Measurements from ENCODE around the gene SNTG2.
A peak's percentile ranks its signal among the peaks of the same experiment; 100 is the strongest.

The SNTG2 gene

DNA sequence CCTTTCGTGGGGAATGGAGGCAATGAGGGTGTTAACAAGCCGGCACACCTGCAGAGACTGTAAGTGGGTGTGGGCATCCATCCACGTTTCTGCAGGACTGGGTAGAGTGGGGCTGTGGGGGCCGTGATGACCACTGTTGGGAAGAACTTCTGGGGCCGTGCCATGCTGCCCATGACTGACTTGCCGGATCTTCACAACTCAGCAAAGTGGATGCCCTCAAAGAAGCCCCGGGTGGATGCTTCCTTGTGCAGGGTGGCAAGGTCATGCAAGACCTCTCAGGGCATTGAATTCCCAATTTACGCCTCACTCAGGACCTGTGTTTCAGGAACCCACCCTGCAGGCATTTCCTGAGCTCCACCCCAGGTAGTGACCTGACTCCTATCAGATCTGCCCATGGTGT lies 319.2 kb downstream of the SNTG2 start:
- no peak for DNase-seq

DNA sequence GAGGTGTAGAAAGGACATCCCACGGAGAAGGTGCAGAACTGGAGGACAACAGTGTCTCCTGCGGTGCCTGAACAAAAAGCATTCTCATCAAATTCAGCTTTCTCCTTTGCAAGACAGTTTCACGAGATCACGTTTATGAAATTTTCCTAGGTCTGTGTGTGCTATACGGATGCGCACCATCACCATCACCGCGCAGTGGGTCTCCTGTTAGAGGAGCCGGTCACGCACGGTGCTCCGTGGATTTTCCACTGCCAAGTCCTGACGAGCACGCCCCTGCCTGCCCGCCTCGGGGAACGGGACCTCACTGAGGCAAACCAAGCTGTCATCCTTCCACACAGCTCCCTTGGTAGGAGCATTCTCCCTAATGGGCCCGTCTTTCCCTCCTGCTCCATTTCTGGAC lies 322.2 kb downstream of the SNTG2 start:
- DNase-seq: no peak

DNA sequence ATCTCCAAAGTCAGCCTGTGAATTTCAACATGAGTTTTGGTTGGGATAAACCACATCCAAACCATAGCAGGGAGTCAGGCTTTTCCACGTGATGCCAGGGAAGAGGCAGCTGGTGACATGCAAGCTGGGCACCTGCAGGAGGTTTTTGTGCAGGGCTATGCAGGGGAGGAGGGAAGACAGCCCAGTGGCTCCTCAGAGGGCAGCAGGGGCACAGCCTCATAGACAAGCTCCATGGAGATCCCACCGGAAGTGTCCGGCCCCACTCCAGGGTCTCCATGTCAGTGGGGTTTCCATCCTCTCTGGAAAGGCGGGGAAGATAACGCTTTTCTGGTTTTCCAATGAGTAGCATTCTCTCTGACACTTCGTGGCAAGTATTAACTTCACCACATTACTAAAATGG lies 327.0 kb downstream of the SNTG2 start:
- no peak for DNase-seq

DNA sequence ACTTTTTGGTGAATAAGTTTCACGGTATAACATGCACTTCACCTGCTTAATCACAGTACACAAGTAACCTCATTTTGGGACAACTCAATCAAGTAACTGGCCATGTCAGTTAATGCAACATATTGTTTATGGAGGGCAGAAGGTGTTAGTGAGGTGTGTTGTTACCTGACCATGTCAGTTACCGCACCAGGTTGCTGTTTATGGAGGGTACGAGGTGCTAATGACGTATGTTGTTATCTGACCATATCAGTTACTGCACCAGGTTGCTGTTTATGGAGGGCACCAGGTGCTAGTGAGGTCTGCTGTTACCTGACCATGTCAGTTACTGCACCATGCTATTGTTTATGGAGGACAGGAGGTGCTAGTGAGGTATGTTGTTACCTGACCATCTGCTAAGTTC lies 327.5 kb downstream of the SNTG2 start:
- DNase-seq: no peak

DNA sequence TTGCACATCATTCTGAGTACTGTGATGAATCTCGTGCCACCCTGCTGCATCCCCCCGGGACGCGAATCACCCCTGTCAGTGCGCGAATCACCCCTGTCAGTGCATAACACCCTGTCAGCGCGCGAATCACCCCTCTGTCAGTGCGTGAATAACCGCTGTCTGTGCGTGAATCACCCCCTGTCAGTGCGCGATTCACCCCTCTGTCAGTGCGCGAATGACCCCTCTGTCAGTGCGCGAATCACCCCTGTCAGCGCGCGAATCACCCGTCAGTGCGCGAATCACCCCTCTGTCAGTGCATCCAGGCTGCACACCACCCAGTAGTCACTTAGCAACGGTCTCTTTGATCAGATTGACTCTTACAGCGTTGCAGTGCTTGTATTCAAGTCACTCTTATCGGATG lies 328.2 kb downstream of the SNTG2 start:
- DNase-seq: no peak

DNA sequence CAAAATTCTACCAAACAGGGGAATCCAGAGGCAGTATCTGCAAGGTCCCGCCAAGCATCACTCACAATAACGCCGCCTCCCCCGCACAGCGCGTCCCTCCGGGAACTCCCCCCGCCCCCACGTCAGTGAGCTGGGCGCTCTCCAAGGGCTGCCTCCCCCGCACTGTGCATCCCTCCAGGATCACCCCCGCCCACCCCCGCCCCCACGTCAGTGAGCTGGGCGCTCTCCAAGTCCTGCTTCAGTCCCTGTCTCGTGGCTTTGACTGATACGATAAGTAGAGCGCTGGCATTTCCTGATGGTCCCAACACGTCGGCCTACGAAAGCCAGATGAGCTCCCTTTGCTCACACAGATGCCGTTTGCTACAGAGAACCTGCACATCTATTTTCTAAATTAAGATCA lies 331.9 kb downstream of the SNTG2 start:
- DNase-seq: peak in 4 of 56 donors; percentile 17 to 29 (median 21)

DNA sequence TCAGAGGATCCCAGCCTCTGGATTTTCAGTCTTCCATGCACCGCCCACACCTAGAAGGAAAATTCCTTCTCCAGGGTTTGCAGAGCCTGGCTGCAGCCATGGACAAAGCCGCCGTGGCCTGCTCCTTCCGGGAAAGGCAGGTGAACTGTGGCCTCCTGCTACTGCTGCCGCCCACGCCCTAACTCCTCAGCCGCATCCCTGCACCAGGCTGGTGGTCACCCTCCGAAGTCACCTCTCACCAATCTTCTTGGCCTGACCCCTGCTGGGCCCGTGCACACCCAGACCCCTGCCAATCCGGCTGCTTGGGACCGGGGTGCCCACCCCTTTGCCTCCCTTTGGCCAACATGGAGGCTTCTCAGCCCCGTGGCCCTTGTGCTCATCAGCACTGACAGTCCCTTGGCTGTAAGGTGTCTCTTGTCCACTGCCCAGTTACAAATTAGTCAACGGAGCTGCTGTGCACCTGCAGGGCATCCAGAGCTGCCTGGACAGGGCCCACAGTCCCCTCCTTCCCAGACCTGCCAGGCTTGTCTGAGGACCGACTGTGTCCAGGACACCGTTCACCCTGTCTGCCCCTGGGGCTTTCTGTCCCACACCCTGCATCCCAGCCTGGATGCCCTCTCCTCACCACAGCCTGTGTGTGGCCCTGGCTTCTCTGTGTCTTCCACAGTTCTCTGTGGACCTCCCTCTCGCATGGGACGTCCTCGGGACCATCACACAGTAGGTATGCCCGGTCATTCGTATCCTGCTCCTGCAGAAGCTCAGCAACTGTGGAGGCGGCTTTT lies 332.6 kb downstream of the SNTG2 start:
- peak in 1 of 56 donors; percentile 21 for DNase-seq

DNA sequence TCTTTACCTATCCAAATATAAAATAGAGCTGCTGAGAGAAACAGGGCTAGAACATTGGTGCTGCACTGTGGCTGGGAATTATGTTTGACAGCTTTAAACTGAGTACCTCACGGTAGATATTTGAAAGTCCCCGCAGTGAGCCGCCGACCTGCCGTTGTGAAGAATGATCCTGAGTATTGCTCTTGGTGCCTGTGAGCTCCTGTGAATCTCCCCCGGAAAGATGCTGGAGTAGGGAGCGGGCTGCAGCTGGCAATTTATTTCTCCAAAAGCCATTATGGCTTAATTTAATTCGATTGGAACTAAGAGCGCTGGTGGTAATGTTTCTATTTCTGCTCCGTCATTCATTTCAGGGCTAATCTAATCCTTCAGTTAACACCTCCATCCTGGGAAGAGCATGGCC lies 333.2 kb downstream of the SNTG2 start:
- no peak for DNase-seq

DNA sequence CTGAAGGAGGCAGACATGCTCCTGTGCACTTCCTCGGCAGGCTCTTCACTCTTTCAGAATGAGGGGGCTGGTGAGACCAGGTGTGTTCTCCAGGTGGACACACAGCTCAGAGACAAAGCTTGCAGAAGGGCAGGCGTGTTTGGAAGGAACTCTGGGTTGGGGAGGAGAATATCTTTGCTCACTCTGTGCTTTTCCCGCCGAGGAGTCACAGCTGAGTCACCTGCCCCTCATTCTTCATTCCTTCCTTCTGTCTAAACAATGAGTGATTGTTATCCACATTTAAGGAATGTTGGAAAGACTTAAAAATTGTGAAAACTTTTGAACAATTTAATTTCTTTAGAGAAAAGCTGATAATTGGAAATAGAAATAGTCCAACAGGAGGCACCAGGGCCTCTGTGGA lies 336.3 kb downstream of the SNTG2 start:
- DNase-seq: no peak

DNA sequence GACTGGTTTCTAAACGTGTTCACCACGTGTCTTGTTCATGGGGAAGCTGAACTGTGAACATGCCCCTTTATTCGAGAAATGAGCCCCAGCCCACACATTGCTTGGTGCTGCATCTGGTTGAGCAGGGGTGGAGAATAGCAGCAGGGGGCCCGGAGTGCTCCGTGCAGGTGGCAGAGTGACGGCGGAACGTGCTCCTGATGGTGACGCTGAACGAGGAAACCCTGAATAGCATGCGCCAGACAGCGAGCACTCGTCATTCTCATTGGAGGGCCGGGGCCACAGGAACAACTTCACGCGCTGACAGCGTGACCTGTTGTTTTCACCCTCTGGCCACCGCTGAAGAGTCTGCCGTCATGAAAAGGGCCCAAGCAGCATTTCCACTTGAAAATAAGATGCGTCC lies 336.8 kb downstream of the SNTG2 start:
- DNase-seq: no peak

DNA sequence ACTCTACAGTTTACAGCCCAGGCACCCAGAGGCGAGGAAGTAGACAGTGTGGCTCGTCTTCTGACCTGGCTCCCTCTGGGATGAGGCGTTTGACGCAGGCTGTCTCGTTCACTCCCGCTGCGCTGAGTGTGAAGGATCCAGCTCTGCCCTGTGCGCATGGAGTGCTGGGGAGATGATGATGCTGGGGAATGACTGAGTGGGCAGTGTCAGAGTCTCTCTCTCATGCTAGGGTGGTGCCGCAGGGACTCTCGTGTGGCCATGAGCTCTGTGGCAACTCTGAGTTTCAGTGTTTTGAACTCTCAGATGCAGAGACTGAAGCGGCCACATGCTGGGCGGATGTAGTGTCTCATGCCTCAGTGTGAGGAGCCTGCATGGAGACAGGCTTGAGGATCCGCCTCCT lies 344.3 kb downstream of the SNTG2 start:
- DNase-seq: no peak

DNA sequence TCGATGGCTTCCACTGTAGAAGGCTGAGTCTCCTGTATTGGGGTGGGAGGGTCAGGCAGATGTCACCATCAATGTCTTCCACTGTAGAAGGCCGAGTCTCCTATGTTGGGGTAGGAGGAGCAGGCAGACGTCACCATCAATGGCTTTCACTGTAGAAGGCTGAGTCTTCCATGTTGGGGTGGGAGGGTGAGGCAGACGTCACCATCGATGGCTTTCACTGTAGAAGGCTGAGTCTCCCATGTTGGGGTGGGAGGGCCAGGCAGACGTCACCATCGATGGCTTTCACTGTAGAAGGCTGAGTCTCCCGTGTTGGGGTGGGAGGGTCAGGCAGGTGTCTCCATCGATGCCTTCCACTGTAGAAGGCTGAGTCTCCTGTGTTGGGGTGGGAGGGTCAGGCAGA lies 345.1 kb downstream of the SNTG2 start:
- DNase-seq: no peak

DNA sequence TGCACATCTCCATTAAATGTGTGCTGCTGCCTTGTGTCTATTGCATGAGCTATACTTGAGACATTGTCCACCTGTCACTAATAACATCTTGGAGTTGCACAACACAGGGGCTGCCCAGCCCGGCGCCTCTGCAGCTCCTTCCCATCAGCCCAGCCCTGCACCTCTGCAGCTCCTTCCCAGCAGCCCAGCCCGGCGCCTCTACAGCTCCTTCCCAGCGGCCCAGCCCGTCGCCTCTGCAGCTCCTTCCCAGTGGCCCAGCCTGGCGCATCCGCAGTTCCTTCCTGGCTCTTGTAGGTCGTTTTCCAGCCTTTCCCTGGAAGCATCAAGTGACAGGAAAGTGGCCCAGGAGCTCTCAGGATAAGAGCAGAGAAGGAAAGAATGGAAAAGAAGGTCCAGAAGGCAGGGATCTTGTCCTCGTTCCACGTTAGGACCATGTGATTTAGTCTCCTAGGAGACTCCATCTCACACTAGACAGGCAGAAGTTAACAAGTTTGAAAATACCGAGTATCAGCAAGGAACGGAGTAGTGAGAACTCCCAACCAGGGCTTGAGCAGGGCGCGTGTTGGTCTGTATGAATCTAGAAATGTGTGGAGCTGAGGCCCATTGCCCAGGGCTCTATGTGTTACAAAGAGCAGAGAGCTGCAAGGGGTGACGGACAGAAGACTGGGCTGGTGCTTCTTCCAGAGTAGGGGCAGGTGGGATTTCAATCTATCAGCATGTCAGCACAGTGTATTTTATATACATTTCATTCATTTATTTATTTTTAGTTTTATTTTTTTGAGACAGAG lies 346.9 kb downstream of the SNTG2 start:
- no peak for DNase-seq

DNA sequence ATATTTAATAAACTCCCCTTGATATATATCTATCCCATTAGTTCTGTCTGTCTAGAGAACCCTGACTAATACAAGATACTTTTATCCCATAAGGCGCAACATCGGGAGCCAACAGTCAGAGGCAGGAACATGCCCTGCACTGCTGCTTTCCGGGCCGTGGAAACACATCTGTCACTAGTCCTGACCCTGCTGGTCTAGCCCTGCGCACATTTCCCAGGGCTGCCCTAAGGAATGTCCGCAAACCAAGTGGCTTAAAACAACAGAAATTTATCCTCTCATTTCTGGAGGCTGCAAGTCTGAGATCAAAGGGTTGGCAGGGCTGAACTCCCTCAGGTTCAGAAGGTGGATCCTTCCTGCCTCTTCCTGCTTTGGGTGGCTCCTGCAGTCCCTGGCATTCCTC lies 348.4 kb downstream of the SNTG2 start:
- DNase-seq: no peak

DNA sequence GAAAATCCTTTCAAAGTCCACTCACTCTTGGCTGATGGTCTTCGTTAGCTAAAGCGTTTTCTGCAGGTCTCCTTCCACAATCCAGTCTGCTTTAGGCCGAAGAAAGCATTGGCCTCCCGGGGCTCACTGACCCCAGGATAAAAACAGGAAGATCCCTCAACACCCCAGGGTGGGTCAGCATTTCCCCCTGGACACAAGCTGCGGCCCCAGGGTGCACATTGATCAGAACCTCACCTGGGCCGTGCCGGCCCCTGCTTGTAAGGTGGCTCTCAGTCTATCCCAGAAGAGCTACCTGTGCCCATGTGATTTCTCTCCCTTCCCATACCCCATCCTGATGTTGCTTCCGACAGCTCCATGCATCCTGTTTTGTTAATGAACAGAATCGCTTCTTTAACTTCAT lies 349.6 kb downstream of the SNTG2 start:
- no peak for DNase-seq

DNA sequence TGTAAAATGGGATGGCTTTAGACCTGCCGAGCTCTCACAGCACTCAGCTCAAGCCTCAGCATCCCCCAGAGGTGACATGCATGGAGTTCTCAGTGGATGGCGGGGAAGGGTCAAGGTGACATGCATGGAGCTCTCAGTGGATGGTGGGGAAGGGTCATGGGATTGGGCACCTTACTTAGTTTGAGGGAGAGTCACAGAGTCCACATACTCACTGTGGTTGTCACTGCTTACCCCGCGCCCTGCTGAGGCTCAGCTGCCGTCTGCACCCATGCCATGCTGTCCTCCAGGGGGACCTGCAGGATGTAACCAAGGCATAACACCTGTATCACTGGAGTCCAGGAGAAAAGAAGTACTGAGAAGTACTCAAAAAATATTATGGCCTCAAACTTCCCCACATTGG lies 350.4 kb downstream of the SNTG2 start:
- DNase-seq: no peak

DNA sequence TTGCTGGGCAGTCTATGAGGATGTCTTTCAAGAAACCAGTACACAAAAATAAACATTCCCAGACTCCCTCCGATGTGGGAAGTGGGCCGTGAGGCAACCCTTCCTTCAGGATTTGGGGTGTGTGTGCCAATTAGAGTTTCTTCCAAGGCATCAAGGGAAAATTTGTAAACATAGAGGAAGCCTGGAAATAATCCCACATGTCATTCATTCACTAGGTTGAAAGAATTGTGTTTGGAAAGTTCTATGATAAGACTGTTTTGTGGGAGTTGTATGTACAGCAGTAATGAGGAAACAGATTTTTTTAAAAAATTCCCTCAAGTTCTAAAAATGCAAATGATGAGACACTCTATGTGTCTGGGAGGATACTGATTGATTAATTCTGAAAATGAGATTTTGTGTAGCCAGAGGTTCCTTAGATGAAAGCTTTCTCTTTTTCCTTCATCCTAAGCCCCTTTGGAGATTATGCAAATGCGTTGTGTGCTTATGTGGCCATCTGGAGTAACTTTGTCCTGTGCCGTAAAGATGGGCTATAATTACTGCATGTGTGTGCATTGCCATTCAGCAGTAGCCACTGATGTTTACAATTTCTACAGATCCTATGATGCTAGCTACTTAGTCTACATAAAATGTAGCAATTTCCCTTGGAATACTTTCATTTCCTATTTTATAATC lies 354.8 kb downstream of the SNTG2 start:
- DNase-seq: no peak

DNA sequence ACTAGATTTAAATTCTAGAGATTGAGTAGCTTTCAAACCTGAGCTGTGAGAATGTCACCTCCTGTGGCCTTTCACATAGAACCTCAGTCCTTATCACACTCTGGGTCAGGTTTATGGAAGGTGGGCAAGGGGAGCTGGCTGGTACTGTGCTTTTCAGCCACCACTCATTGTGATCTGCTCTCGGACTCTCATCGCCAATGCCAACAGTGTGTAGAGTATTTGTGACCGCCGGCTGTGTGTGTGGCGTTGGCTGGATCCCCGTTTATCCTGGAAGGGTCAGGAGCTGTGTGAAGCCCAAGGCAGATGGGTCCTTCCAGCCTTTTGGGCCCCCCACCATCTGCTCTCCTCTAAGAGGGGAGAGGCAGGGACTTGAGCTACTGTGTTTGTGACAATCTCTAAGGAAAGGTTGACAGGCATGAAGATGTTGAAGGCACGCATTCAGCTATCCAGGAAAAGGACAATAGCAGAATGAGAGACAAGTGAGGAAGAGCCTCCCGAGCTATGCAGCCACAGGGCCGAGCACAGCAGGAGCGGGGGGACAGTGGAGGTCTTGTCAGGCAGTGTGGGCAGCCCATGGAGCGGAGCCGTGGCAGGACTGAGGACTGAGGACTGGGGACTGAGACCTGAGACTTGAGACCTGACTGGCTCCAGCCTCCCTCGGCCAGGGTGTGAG lies 355.5 kb downstream of the SNTG2 start:
- no peak for DNase-seq

DNA sequence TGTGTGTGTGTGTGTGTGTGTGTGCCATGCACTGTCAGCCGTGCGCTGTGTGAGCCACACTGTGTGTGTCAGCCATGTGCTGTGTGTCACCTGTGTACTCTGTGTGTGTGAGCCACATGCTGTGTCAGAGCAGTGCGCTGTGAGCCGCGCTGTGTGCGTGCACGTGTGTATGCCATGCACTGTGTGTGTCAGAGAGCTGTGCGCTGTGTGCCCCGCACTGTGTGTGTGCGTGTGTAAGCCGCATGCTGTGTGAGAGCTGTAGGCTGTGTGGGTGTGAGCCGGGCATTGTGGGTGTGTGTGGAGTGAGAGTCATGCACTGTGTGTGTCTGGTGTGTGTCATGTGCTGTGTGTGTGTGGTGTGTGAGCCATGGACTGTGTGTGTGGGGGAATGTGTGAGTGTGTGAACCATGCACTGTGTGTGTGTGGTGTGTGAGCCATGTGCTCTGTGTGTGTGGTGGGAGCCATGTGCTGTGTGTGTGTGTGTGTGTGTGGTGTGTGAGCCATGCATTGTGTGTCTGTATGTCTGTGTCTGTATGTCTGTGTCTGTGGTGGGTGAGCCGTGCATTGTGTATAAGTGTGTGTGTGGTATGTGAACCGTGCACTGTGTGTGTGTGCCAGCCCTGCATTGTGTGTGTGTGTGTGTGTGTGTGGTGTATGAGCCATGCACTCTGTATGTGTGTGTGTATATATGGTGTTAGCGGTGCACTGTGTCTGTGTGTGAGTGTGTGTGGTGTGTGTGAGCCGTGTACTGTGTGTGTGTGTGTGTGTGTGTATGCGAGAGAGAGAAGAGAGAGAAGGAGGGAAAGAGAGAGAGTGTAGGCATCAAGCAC lies 356.3 kb downstream of the SNTG2 start:
- DNase-seq: no peak

DNA sequence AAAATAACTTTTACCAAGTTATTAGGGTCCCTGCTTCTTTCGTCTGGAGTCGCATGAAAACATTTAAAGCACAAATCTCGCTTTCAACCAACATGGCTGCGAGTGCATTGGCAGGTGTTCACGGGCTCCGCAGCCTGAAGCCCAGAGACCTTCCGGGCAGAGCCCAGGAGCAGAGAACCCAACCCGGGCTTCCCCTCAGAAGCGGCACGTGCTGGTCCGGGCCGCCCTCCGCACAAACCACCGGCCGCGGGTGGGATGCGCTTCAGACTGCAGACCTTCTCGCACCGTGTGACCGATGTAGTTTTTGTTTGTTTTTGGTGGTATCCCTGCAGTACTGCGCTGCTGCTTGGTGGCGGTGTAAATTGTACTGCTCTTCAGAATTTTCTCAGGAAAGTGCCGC lies 357.0 kb downstream of the SNTG2 start:
- DNase-seq: no peak

DNA sequence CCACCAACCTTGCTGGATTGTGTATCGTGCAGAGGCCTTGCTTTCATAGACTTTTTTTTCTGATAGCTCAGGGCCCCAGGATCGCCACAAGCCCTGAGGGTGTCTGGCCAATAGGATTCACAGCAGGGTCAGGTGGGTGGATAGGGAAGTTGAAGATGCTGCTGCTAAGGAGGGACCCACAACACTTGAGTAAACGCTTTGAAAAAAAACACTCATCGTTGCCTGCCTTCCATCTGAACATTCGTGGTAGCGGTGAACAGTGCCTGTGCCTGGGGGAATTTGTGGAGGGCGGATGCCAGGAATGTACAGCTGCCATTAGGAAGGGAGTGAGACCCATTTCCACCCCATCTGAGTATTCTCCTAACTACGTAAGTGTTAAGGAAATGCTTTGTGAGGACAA lies 358.0 kb downstream of the SNTG2 start:
- DNase-seq: no peak

Data from amygdala (tissue), 56 donors.